Ovary (tissue), 9 donors: ENCODE results near the gene LIN37. TPM values are rescaled to one million over a fixed set of nuclear protein-coding genes. Genes with fewer than 3 reads are reported as not detected.

Experiments
- DNase-seq, 5 donors: peaks; one replicate each; pipeline ENCODE4 v3.0.0-alpha.2; 2019 to 2020
- H3K27ac ChIP-seq, 2 donors: fragments of 200-600 bp; one replicate each; pipeline versions ENCODE4 v1.5.1 to v1.8.0; 2019 to 2022
- H3K27me3 ChIP-seq: fragments of 200-600 bp; one replicate; pipeline ENCODE4 v1.8.0; 2022
- H3K36me3 ChIP-seq: fragments of 200-600 bp; sonication (generic); one replicate; pipeline ENCODE4 v1.5.1; 2019
- H3K4me1 ChIP-seq: one replicate; pipeline ENCODE4 v1.8.1; 2013; ENCODE audit warnings: mild to moderate bottlenecking, moderate library complexity; ENCODE audit not compliant: insufficient read depth
- H3K4me3 ChIP-seq: fragments of 200-600 bp; sonication (generic); one replicate; pipeline ENCODE4 v1.5.1; 2017
- H3K9me3 ChIP-seq, 2 donors: fragments of 200-600 bp in 1 of 2; sonication (generic) in 1 of 2; one replicate each; pipeline versions ENCODE4 v1.5.1 to v1.8.1; 2013 to 2019; ENCODE audit warnings: mild to moderate bottlenecking in 1 of 2, moderate library complexity in 1 of 2
- EP300 ChIP-seq: sonication (generic); formaldehyde crosslinking; IDR thresholded peaks from one replicate; pipeline ENCODE4 v1.6.1; 2017; ENCODE audit warnings: antibody characterized with exemption
- POLR2A ChIP-seq: fragments of 450-650 bp; IDR thresholded peaks from one replicate; pipeline ENCODE4 v1.6.1; 2017; ENCODE audit warnings: antibody characterized with exemption, mild to moderate bottlenecking, moderate library complexity
- WGBS, 3 donors: extraction: QIAGEN DNeasy Blood & Tissue Kit in 1 of 3; methylation state at CpG; one replicate each; pipeline versions ENCODE4 v1.1.5 to v1.1.7; 2013 to 2017; 5-methylcytosine and 5-hydroxymethylcytosine counted together
- intact Hi-C, 4 donors: fragments of 100-400 bp; cut with DNase I; formaldehyde crosslinking; loops; one replicate each; pipeline versions ENCODE4 v1.11.0 to v1.15.1; 2022 to 2023
- polyA plus RNA-seq, 2 donors: library from polyadenylated mRNA; stranded (reverse); fragments of 200-250 nt in 1 of 2; fragments of 350-450 nt in 1 of 2; fragmentation: Illumina TruSeq in 1 of 2; extraction: RNeasy Lipid Tissue Mini Kit (QIAGEN cat#74804) in 1 of 2; gene quantifications; one replicate each; pipeline ENCODE4 v1.2.3, GENCODE V29; 2013 to 2014
- total RNA-seq, 7 donors: library from RNA; depleted of rRNA in 2 of 7; stranded (reverse); fragments of >200 nt in 2 of 7; fragmentation: NEBNext Ultra II Directional in 3 of 7; extraction: Animal tissue kit (Norgen Biotek cat#: 25700) in 3 of 7; gene quantifications; one replicate each; pipeline versions ENCODE4 v1.1.0 to v1.2.4, GENCODE V29; 2016 to 2023
- TF ChIP-seq, protein P1 (sequence below), 3 donors: fragments of 450-650 bp in 2 of 3; fragments of 200-600 bp in 1 of 3; IDR thresholded peaks; one replicate each; pipeline versions ENCODE4 v1.5.1 to v1.8.0; 2016 to 2022; ENCODE audit warnings: antibody characterized with exemption in 3 of 3, mild to moderate bottlenecking in 1 of 3
- donor health status: DM: no; HTN: no; CAD: no; lungs with moderate emphysema.
- donor health status: DM: no; HTN: no; CAD: no.
- donor health status: Bipolar disorder and iron deficiency.
- donor health status: DM: yes; HTN: yes; CAD: no.
- donor health status: DM: no; HTN: no; CAD: no.
- donor health status: DM: yes; HTN: yes; CAD: no.

Gene LIN37
- total and polyA plus RNA-seq, 9 donors = 9.8 to 25.6 (median 19.1) TPM

DNA sequence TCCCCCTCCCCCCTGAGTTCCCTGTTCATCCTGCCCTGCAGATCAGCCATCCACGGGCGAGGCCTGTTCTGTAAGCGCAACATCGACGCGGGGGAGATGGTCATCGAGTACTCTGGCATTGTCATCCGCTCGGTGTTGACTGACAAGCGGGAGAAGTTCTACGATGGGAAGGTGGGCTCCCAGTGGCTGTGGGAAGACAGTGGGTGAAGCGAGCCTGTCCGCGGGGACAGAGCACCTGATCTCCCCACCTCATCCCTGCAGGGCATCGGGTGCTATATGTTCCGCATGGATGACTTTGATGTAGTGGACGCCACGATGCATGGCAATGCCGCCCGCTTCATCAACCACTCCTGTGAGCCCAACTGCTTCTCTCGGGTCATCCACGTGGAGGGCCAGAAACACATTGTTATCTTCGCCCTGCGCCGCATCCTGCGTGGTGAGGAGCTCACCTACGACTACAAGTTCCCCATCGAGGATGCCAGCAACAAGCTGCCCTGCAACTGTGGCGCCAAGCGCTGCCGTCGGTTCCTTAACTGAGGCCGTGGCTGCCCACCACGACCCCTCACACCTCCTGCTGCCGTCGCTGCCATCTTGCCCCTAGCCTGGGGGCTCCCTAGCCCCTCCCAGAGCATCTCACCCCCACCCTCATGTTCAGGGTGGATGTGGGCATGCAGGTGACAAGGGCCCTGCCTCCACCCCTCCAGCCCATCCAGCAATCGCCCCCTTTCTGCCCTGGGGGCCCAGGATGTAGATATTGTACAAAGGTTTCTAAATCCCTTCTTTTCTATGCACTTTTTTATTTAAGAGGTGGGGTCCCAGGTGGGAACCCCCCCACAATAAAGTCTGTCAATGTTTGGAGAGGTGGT lies 10.1 kb upstream of the LIN37 start:
- intact Hi-C loops = no loop called here

DNA sequence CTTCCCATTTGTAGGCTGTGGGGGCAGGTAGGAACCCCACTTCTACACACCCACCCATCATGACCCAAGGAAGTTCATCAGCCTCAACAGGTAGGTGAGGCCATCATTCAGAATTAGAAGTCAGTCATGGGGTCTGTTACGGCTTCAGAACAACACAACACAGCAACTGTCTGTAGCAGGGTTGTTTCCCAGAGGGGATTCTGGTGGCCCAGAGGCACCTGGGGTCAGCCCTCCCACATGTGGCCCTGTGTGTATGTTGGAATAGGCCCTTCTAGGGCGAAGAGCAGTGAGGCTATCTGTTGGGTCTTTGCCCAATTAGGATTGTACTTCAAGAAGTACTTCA lies 9.5 kb upstream of the LIN37 start:
- DNase-seq = peak in 1 of 5 donors; percentile 11
- Histone ChIP-seq H3K4me3 (no peak overlapping the region), H3K4me1 (peaks cover 6% of the 10 kb centered on the region), H3K27ac (no peak overlapping the region), H3K36me3 (no peaks in the 10 kb centered on the region), H3K9me3 (no peaks in the 10 kb centered on the region), H3K27me3 (no peaks in the 10 kb centered on the region)
- intact Hi-C loops = no loop called here
- TF ChIP-seq POLR2A = no peak
- TF ChIP-seq, protein P1, sequence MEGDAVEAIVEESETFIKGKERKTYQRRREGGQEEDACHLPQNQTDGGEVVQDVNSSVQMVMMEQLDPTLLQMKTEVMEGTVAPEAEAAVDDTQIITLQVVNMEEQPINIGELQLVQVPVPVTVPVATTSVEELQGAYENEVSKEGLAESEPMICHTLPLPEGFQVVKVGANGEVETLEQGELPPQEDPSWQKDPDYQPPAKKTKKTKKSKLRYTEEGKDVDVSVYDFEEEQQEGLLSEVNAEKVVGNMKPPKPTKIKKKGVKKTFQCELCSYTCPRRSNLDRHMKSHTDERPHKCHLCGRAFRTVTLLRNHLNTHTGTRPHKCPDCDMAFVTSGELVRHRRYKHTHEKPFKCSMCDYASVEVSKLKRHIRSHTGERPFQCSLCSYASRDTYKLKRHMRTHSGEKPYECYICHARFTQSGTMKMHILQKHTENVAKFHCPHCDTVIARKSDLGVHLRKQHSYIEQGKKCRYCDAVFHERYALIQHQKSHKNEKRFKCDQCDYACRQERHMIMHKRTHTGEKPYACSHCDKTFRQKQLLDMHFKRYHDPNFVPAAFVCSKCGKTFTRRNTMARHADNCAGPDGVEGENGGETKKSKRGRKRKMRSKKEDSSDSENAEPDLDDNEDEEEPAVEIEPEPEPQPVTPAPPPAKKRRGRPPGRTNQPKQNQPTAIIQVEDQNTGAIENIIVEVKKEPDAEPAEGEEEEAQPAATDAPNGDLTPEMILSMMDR (IDR thresholded peaks at IDR 0.05) = no peak
- TF ChIP-seq EP300 = no peak
- 76 to 82% (median 78%) methylated on average over 2 of the region's 2 CpGs for WGBS, 3 donors

More for the DNA sequence above, 10.1 kb upstream of the LIN37 start:
- Histone ChIP-seq H3K36me3 (no peaks in the 10 kb centered on the region), H3K27ac (no peak overlapping the region), H3K4me1 (peaks cover 6% of the 10 kb centered on the region), H3K4me3 (no peak overlapping the region), H3K9me3 (no peaks in the 10 kb centered on the region), H3K27me3 (no peaks in the 10 kb centered on the region)
- peak in 1 of 5 donors; percentile 37 for DNase-seq
- TF ChIP-seq, protein P1 (IDR thresholded peaks at IDR 0.05) = no peak
- no peak for TF ChIP-seq POLR2A
- TF ChIP-seq EP300 = no peak
- WGBS, 3 donors = 85 to 86% (median 85%) methylated on average over 37 of the region's 37 CpGs

DNA sequence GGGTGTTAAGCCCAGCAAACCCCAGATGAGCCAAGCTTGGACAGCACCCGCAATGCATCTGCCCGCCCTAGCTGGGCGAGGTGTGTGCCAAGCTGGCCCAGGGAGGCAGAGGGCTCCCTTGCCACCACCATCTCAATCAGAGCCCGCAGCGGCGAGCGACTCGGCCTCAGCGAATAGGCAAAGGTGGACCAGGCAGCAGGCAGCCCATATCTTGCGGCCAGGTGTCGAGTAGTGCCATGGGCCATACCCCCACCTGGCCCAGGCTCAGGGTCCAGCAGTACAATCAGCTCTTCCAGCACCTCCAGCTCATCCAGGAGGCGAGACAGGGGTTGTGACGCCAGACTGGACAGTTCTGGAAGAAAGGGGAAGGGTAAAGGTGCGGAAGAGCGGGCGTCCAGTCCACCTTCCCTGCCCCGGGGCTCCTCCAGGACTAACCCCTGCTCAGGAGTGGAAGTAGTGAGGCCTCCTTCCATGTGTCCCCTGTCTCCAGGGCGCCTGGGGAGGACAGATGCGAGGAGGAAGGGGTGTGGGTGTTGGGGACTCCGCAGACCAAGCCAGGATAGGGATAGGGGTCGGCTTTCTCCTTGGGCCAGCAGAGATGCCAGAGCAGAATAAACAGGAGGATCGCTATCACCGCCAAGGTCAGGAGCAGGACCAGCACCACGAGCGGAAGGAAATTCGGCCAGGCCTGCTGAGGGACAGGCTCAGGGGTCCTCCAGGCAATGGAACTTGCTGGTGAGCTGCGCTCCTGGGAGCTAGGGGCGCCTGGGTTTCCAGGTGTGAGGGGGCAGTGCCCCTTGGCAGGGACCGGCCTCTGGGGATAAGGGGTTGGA lies 8.9 kb upstream of the LIN37 start:
- peak in 4 of 5 donors; percentile 28 to 64 (median 55) for DNase-seq
- intact Hi-C loops = no loop called here
- Histone ChIP-seq H3K27ac (peak overlapping the region; percentile 36 to 79), H3K27me3 (no peaks in the 10 kb centered on the region), H3K4me3 (peak overlapping the region; percentile 45), H3K9me3 (no peaks in the 10 kb centered on the region), H3K4me1 (peaks cover 6% of the 10 kb centered on the region), H3K36me3 (no peaks in the 10 kb centered on the region)
- WGBS, 3 donors = 62 to 76% (median 67%) methylated on average over 29 of the region's 29 CpGs
- TF ChIP-seq, protein P1 (IDR thresholded peaks at IDR 0.05) = no peak
- TF ChIP-seq POLR2A = no peak
- TF ChIP-seq EP300 = no peak

DNA sequence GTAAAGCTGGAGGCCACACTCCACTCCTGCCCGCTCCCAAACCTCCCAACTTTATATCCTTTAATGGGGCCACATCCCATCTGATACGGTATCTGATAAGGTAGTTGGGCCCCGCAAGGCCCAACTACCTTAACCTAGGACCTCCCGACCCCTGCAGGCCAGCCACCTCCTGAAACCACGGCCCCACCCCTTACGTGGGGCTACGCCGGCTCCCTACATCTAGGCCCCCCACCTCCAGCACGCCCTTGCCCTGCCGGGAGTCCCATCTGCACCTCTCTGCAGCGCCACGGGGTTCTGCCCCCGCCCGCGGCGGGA lies 8.3 kb upstream of the LIN37 start:
- peak overlapping the region; percentile 45 for H3K4me3 ChIP-seq
- no peaks in the 10 kb centered on the region for H3K36me3 ChIP-seq
- TF ChIP-seq POLR2A (no peak), EP300 (no peak)
- TF ChIP-seq, protein P1 (IDR thresholded peaks at IDR 0.05) = no peak

More for the DNA sequence above, 8.3 kb upstream of the LIN37 start:
- no peak for DNase-seq
- Histone ChIP-seq H3K27me3 (no peaks in the 10 kb centered on the region), H3K27ac (peak overlapping the region; percentile 36 to 79), H3K4me1 (peaks cover 6% of the 10 kb centered on the region), H3K9me3 (no peaks in the 10 kb centered on the region)
- 2 to 3% (median 2%) methylated on average over 16 of the region's 16 CpGs for WGBS, 3 donors
- intact Hi-C loops = no loop called here
